ENCODE data around the gene VEPH1.

The VEPH1 gene

GRCh38 chr3:157274644-157275137 lies 228.5 kb downstream of the VEPH1 start:
- TF ChIP-seq CTCF (IDR thresholded peaks at IDR 0.05; ENCODE audit: insufficient read depth, low read depth, low read length, missing control alignments) = no peak
- H3K4me3 ChIP-seq (ENCODE audit: low read depth, low read length) = no peak overlapping the region
- no peak for DNase-seq (ENCODE audit: low read depth)

GRCh38 chr3:157271283-157271882 lies 231.8 kb downstream of the VEPH1 start:
- no peak for TF ChIP-seq CTCF (IDR thresholded peaks at IDR 0.05; ENCODE audit: insufficient read depth, low read depth, low read length, missing control alignments)
- no peak overlapping the region for H3K4me3 ChIP-seq (ENCODE audit: low read depth, low read length)
- no peak for DNase-seq (ENCODE audit: low read depth)

GRCh38 chr3:157268026-157268425 lies 235.2 kb downstream of the VEPH1 start:
- no peak for DNase-seq (ENCODE audit: low read depth)
- no peak overlapping the region for H3K4me3 ChIP-seq (ENCODE audit: low read depth, low read length)
- TF ChIP-seq CTCF (IDR thresholded peaks at IDR 0.05; ENCODE audit: insufficient read depth, low read depth, low read length, missing control alignments) = no peak

- no peak for DNase-seq (ENCODE audit: low read depth)
- no peak for TF ChIP-seq CTCF (IDR thresholded peaks at IDR 0.05; ENCODE audit: insufficient read depth, low read depth, low read length, missing control alignments)
Observed at GRCh38 chr3:157265931-157266330, 237.3 kb downstream of the VEPH1 start.

GRCh38 chr3:157263027-157263426 lies 240.2 kb downstream of the VEPH1 start:
- no peak for TF ChIP-seq CTCF (IDR thresholded peaks at IDR 0.05; ENCODE audit: insufficient read depth, low read depth, low read length, missing control alignments)
- no peak overlapping the region for H3K4me3 ChIP-seq (ENCODE audit: low read depth, low read length)
- no peak for DNase-seq (ENCODE audit: low read depth)

More at GRCh38 chr3:157265931-157266330, 237.3 kb downstream of the VEPH1 start:
- H3K4me3 ChIP-seq (ENCODE audit: low read depth, low read length) = no peak overlapping the region

GRCh38 chr3:157261000-157261399 lies 242.2 kb downstream of the VEPH1 start:
- DNase-seq (ENCODE audit: low read depth) = no peak
- no peak for TF ChIP-seq CTCF (IDR thresholded peaks at IDR 0.05; ENCODE audit: insufficient read depth, low read depth, low read length, missing control alignments)

GRCh38 chr3:157259825-157260224 lies 243.4 kb downstream of the VEPH1 start:
- no peak for DNase-seq (ENCODE audit: low read depth)
- no peak for TF ChIP-seq CTCF (IDR thresholded peaks at IDR 0.05; ENCODE audit: insufficient read depth, low read depth, low read length, missing control alignments)
- no peak overlapping the region for H3K4me3 ChIP-seq (ENCODE audit: low read depth, low read length)

More at GRCh38 chr3:157261000-157261399, 242.2 kb downstream of the VEPH1 start:
- no peak overlapping the region for H3K4me3 ChIP-seq (ENCODE audit: low read depth, low read length)
